ENCODE data around the gene SLC11A1. TPM values are rescaled to one million over a fixed set of nuclear protein-coding genes. Genes with fewer than 3 reads are reported as not detected.

SLC11A1 gene
- total and polyA plus RNA-seq, 8 donors: 0.70 to 194 (median 0.97) TPM

- Histone ChIP-seq H3K4me3 (no peak overlapping the region), H3K9me3 (no peaks in the 10 kb centered on the region), H3K4me1 (peaks cover 5 to 46% of the 10 kb centered on the region in 2 donors), H3K36me3 (no peaks in the 10 kb centered on the region), H3K27ac (peak overlapping the region in 1 of 2 donors; percentile 43), H3K27me3 (no peaks in the 10 kb centered on the region)
- DNase-seq: no peak
- TF ChIP-seq, protein P1, sequence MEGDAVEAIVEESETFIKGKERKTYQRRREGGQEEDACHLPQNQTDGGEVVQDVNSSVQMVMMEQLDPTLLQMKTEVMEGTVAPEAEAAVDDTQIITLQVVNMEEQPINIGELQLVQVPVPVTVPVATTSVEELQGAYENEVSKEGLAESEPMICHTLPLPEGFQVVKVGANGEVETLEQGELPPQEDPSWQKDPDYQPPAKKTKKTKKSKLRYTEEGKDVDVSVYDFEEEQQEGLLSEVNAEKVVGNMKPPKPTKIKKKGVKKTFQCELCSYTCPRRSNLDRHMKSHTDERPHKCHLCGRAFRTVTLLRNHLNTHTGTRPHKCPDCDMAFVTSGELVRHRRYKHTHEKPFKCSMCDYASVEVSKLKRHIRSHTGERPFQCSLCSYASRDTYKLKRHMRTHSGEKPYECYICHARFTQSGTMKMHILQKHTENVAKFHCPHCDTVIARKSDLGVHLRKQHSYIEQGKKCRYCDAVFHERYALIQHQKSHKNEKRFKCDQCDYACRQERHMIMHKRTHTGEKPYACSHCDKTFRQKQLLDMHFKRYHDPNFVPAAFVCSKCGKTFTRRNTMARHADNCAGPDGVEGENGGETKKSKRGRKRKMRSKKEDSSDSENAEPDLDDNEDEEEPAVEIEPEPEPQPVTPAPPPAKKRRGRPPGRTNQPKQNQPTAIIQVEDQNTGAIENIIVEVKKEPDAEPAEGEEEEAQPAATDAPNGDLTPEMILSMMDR (IDR thresholded peaks at IDR 0.05): no peak
- ATAC-seq: no peak
- intact Hi-C loops (cut with DNase I): loop anchor here in 1 of 2 donors (2.0 kb wide), 1 partner anchor 59 kb away; no protein-coding TSS in a partner anchor
Observed at GRCh38 chr2:218357236-218358177, 24.6 kb upstream of the SLC11A1 start.

GRCh38 chr2:218360453-218360852 lies 21.6 kb upstream of the SLC11A1 start:
- DNase-seq (peak in 1 of 4 donors; percentile 78), ATAC-seq (peak; percentile 33)
- peak overlapping the region in 1 of 2 donors; percentile 63 for H3K27ac ChIP-seq
- no peaks in the 10 kb centered on the region for H3K9me3 ChIP-seq
- no peak overlapping the region for H3K4me3 ChIP-seq
- H3K36me3 ChIP-seq: no peaks in the 10 kb centered on the region
- no peaks in the 10 kb centered on the region for H3K27me3 ChIP-seq
- TF ChIP-seq, protein P1 (IDR thresholded peaks at IDR 0.05): no peak
- H3K4me1 ChIP-seq: peaks cover 5 to 67% of the 10 kb centered on the region in 2 donors
- intact Hi-C loops (cut with DNase I): no loop called here

DNA sequence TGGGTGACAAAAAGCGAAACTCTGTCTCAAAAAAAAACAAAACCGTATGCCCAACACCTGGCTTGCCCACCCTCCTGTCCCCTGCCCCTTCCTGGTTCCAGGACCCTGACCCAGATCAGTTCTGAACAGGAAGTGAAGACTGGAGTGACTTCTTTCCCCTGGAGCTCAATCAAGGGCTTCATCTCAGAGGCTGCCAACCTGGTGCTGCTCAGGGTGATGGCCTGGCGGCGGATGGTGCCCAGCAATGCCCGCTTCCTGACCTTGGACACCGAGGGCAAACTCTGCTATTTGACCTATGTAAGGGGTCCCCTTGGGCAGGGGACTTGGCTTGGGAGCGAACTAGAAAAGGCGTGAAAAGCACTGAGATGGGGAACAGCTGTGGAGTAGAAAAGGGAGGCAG lies 19.5 kb upstream of the SLC11A1 start:
- Histone ChIP-seq H3K9me3 (peaks cover 0 to 6% of the 10 kb centered on the region in 2 donors), H3K36me3 (no peaks in the 10 kb centered on the region), H3K27ac (peak overlapping the region in 1 of 2 donors; percentile 82), H3K4me3 (no peak overlapping the region), H3K27me3 (no peaks in the 10 kb centered on the region), H3K4me1 (peaks cover 4 to 68% of the 10 kb centered on the region in 2 donors)
- ATAC-seq: no peak
- intact Hi-C loops (cut with DNase I): no loop called here
- DNase-seq: no peak
- TF ChIP-seq, protein P1 (IDR thresholded peaks at IDR 0.05): no peak

GRCh38 chr2:218363736-218364135 lies 18.3 kb upstream of the SLC11A1 start:
- peak overlapping the region in 1 of 2 donors; percentile 82 for H3K27ac ChIP-seq
- intact Hi-C loops (cut with DNase I): no loop called here

More at GRCh38 chr2:218363736-218364135, 18.3 kb upstream of the SLC11A1 start:
- DNase-seq: no peak
- H3K27me3 ChIP-seq: no peaks in the 10 kb centered on the region
- no peak for ATAC-seq
- H3K4me3 ChIP-seq: no peak overlapping the region
- TF ChIP-seq, protein P1 (IDR thresholded peaks at IDR 0.05): no peak
- peaks cover 6 to 77% of the 10 kb centered on the region in 2 donors for H3K4me1 ChIP-seq
- no peaks in the 10 kb centered on the region for H3K36me3 ChIP-seq
- H3K9me3 ChIP-seq: peaks cover 0 to 6% of the 10 kb centered on the region in 2 donors

Measured in left lung (tissue), 10 donors.